B cell (primary cell): ENCODE results near the gene VIT. TPM values are rescaled to one million over a fixed set of nuclear protein-coding genes. Genes with fewer than 3 reads are reported as not detected.

Source experiments
- ATAC-seq: fragments of 200-7000 bp; cut with Tn5 transposase; one replicate; pipeline ENCODE4 v1.10.0; 2021; ENCODE audit warnings: low read depth, mild to moderate bottlenecking, moderate number of reproducible peaks, moderate library complexity
- CTCF ChIA-PET: fragments of 350-600 bp; sonication (Branson Sonifier 250); formaldehyde crosslinking; loops from one replicate; lab custom pipeline; 2021; ENCODE audit warnings: antibody characterized with exemption, inconsistent platforms; lab: Charles Lee
- POLR2A ChIA-PET: fragments of 350-600 bp; sonication (Branson Sonifier 250); formaldehyde crosslinking; loops from one replicate; lab custom pipeline; 2021; ENCODE audit warnings: antibody characterized with exemption; lab: Charles Lee
- DNase-seq: peaks from one replicate; pipeline ENCODE4 v3.0.0; 2013
- H2AFZ ChIP-seq: 2 replicates; pipeline ENCODE4 v1.6.1; 2012; ENCODE audit warnings: mild to moderate bottlenecking, low read depth, low read length; ENCODE audit not compliant: insufficient read depth, poor library complexity, severe bottlenecking
- H3K27ac ChIP-seq, 2 donors: 1 replicate in 1 of 2; 2 replicates in 1 of 2; pipeline ENCODE4 v1.5.1; 2012 to 2013; ENCODE audit warnings: low read length in 2 of 2, mild to moderate bottlenecking in 2 of 2, moderate library complexity in 1 of 2
- H3K27me3 ChIP-seq, 4 experiments: fragments of 200-600 bp in 1 of 4; sonication (generic) in 1 of 4; replicated peaks in 1 of 4; 1 replicate in 2 of 4; 2 replicates in 2 of 4; pipeline versions ENCODE4 v1.6.1 to v1.7.0; 2013 to 2016; ENCODE audit warnings: low read length in 3 of 4, mild to moderate bottlenecking in 2 of 4, mixed read lengths in 1 of 4, moderate library complexity in 1 of 4; ENCODE audit not compliant: insufficient read depth in 4 of 4, control insufficient read depth in 3 of 4; ENCODE audit errors: control extremely low read depth in 1 of 4
- H3K36me3 ChIP-seq, 2 experiments: replicated peaks in 1 of 2; 1 replicate in 1 of 2; 2 replicates in 1 of 2; pipeline versions ENCODE4 v1.6.1 to v1.7.1; 2013; ENCODE audit warnings: low read length in 1 of 2; ENCODE audit not compliant: insufficient read depth in 2 of 2, control insufficient read depth in 1 of 2; ENCODE audit errors: control extremely low read depth in 1 of 2, extremely low read depth in 1 of 2
- H3K4me1 ChIP-seq, 2 donors: fragments of 200-600 bp in 1 of 2; sonication (generic) in 1 of 2; 1 replicate in 1 of 2; 2 replicates in 1 of 2; pipeline versions ENCODE4 v1.5.1 to v1.6.1; 2013 to 2017; ENCODE audit warnings: low read length in 2 of 2; ENCODE audit not compliant: control insufficient read depth in 2 of 2, insufficient read depth in 2 of 2
- H3K4me2 ChIP-seq: replicated peaks from 2 replicates; pipeline ENCODE3; 2012; ENCODE audit warnings: mild to moderate bottlenecking, low read depth, low read length; ENCODE audit not compliant: poor library complexity, severe bottlenecking
- H3K4me3 ChIP-seq, 5 experiments: fragments of 200-600 bp in 1 of 5; sonication (generic) in 1 of 5; 1 replicate in 3 of 5; 2 replicates in 2 of 5; pipeline versions ENCODE4 v1.5.1 to v1.7.0; 2011 to 2016; ENCODE audit warnings: low read length in 4 of 5, mild to moderate bottlenecking in 4 of 5, low read depth in 2 of 5, control low read depth in 1 of 5, moderate library complexity in 1 of 5; ENCODE audit not compliant: insufficient read depth in 1 of 5; ENCODE audit errors: control extremely low read depth in 1 of 5, extremely low read depth in 1 of 5
- H3K79me2 ChIP-seq: fragments of 200-600 bp; sonication (generic); one replicate; pipeline ENCODE4 v1.6.0; 2016; ENCODE audit warnings: low read length; ENCODE audit not compliant: control insufficient read depth, insufficient read depth
- H3K9ac ChIP-seq: fragments of 200-600 bp; sonication (generic); 2 replicates; pipeline ENCODE4 v1.6.1; 2017; ENCODE audit warnings: mild to moderate bottlenecking, low read length, moderate library complexity
- H3K9me3 ChIP-seq, 3 donors: one replicate each; pipeline versions ENCODE4 v1.6.1 to v1.7.1; 2013; ENCODE audit warnings: low read length in 2 of 3; ENCODE audit not compliant: control insufficient read depth in 2 of 3, insufficient read depth in 1 of 3; ENCODE audit errors: control extremely low read depth in 1 of 3
- H4K20me1 ChIP-seq: 2 replicates; pipeline ENCODE4 v1.6.0; 2012; ENCODE audit warnings: mild to moderate bottlenecking, low read length; ENCODE audit not compliant: insufficient read depth, control insufficient read depth, poor library complexity, severe bottlenecking
- H3K27ac Mint-ChIP-seq: one replicate; pipeline ENCODE4 v1.8.0; 2021; ENCODE audit warnings: mixed read lengths
- H3K27me3 Mint-ChIP-seq: one replicate; pipeline ENCODE4 v1.8.0; 2021; ENCODE audit warnings: mixed read lengths
- H3K4me1 Mint-ChIP-seq: one replicate; pipeline ENCODE4 v1.8.0; 2021; ENCODE audit warnings: mixed read lengths
- H3K4me3 Mint-ChIP-seq: one replicate; pipeline ENCODE4 v1.8.0; 2021; ENCODE audit warnings: mixed read lengths
- H3K9me3 Mint-ChIP-seq: one replicate; pipeline ENCODE4 v1.8.0; 2022; ENCODE audit warnings: mixed read lengths; ENCODE audit not compliant: insufficient read depth
- CTCF ChIP-seq: fragments of 200-600 bp; IDR thresholded peaks from one replicate; pipeline ENCODE4 v1.8.0; 2022; ENCODE audit warnings: antibody characterized with exemption, mild to moderate bottlenecking
- EZH2 ChIP-seq: IDR thresholded peaks from 2 replicates; pipeline ENCODE4 v1.6.1; 2012; ENCODE audit warnings: borderline replicate concordance, low read depth, mild to moderate bottlenecking, moderate library complexity, low read length; ENCODE audit not compliant: insufficient read depth, poor library complexity, severe bottlenecking
- WGBS: methylation state at CpG from one replicate; pipeline ENCODE4 v1.1.5; 2013; ENCODE audit warnings: missing lambda C conversion rate; ENCODE audit not compliant: insufficient coverage; 5-methylcytosine and 5-hydroxymethylcytosine counted together
- intact Hi-C: fragments of 100-400 bp; cut with micrococcal nuclease; formaldehyde crosslinking; loops from one replicate; pipeline ENCODE4 v1.10.0; 2022
- polyA plus RNA-seq: library from polyadenylated mRNA; depleted of rRNA; stranded (reverse); fragments of >200 nt; gene quantifications from 2 replicates; pipeline ENCODE4 v1.2.3, GENCODE V29; 2012
- total RNA-seq, 2 donors: library from RNA; stranded (reverse); fragments of 120-200 nt in 1 of 2; gene quantifications; 1 replicate in 1 of 2; 2 replicates in 1 of 2; pipeline versions ENCODE4 v1.2.3 to v1.2.4, GENCODE V29; 2013 to 2022

Gene VIT
- total and polyA plus RNA-seq, 2 donors (not counting 1 experiment from before 2014, with no cell fraction given), result not detected

GRCh38 chr2:36771671-36772070, 75.2 kb downstream of the VIT start:
- intact Hi-C loops, result no loop called here
- Histone ChIP-seq H3K27me3 (peaks cover 0 to 6% (median 2%) of the 10 kb centered on the region in 4 experiments), H2AFZ (no peak overlapping the region), H3K4me3 (no peak overlapping the region), H3K36me3 (no peaks in the 10 kb centered on the region), H3K4me2 (no peak overlapping the region), H3K27ac (no peak overlapping the region), H3K4me1 (no peaks in the 10 kb centered on the region), H3K9me3 (no peaks in the 10 kb centered on the region), H3K79me2 (no peaks in the 10 kb centered on the region), H4K20me1 (no peaks in the 10 kb centered on the region), H3K9ac (no peak overlapping the region)
- WGBS, result 90% methylated on average over 2 of the region's 3 CpGs
- H3K4me3 Mint-ChIP-seq, result no peak overlapping the region
- H3K9me3 Mint-ChIP-seq, result no peaks in the 10 kb centered on the region
- ATAC-seq (no peak), DNase-seq (no peak)
- peaks cover 11% of the 10 kb centered on the region for H3K27me3 Mint-ChIP-seq
- no peak overlapping the region for H3K27ac Mint-ChIP-seq
- ChIA-PET CTCF (no interaction called here), POLR2A (no interaction called here)
- no peaks in the 10 kb centered on the region for H3K4me1 Mint-ChIP-seq
- TF ChIP-seq EZH2 (no peak), CTCF (no peak)

- ChIA-PET POLR2A (no interaction called here), CTCF (interaction anchor here (1.5 to 2.8 kb wide), 2 partner anchors 11 to 18 kb away, joined by 4 to 13 read pairs; no protein-coding TSS in a partner anchor)
- intact Hi-C loops, result no loop called here
These were observed 77.4 kb downstream of the VIT start for GRCh38 chr2:36773947-36774346.

More at GRCh38 chr2:36773947-36774346, 77.4 kb downstream of the VIT start:
- Histone ChIP-seq H3K4me2 (no peak overlapping the region), H2AFZ (no peak overlapping the region), H3K4me1 (no peaks in the 10 kb centered on the region), H3K27me3 (peaks cover 0 to 6% (median 1%) of the 10 kb centered on the region in 4 experiments), H3K4me3 (no peak overlapping the region), H3K9ac (no peak overlapping the region), H3K79me2 (no peaks in the 10 kb centered on the region), H3K27ac (no peak overlapping the region), H3K9me3 (no peaks in the 10 kb centered on the region), H3K36me3 (no peaks in the 10 kb centered on the region), H4K20me1 (no peaks in the 10 kb centered on the region)
- H3K4me1 Mint-ChIP-seq, result no peaks in the 10 kb centered on the region
- H3K27ac Mint-ChIP-seq, result no peak overlapping the region
- WGBS, result 100% methylated on average over 3 of the region's 7 CpGs
- ATAC-seq, result no peak
- H3K4me3 Mint-ChIP-seq, result no peak overlapping the region
- peaks cover 11% of the 10 kb centered on the region for H3K27me3 Mint-ChIP-seq
- no peaks in the 10 kb centered on the region for H3K9me3 Mint-ChIP-seq
- TF ChIP-seq CTCF, result no peak
- TF ChIP-seq EZH2, result no peak
- DNase-seq, result no peak
